Measurements from ENCODE around the gene RABGAP1L. TPM values are rescaled to one million over a fixed set of nuclear protein-coding genes. Genes with fewer than 3 reads are reported as not detected.
"Not testable (repeated sequence)": the region's sequence is repeated elsewhere in the genome, so short reads cannot be mapped to it uniquely, and the experiment has no call there.

Gene RABGAP1L
- total RNA-seq, 4 donors from 2014 or later: 42.4 to 74.5 (median 49.1) TPM

DNA sequence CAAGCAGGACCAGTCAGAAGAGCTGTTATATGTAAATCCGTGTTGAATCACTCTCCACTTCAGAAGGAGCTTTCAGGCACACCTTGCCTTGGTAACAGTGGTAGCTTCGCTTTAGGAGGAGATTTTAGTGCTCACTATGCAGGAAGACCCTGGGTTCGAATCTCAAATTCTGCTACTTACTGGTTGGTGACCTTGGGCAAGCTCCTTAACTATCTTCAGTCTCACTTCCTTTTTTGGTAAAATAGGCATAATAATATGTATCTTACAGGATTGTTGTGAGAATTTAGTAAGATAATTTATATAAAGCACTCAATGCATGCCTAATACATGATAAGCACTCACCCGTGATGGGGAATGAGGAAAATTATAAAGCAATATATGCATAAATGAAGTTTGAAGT is 241.8 kb downstream of the RABGAP1L start:
- no peak for DNase-seq (ENCODE audit: low spot score in 2 of 2)
- no peaks in the 10 kb centered on the region for H3K4me1 ChIP-seq
- peaks cover 0 to 10% (median 0%) of the 10 kb centered on the region in 3 donors for H3K36me3 ChIP-seq
- H3K9me3 ChIP-seq: no peaks in the 10 kb centered on the region
- H3K27ac ChIP-seq: no peak overlapping the region
- no peak for TF ChIP-seq POLR2A (IDR thresholded peaks at IDR 0.05)
- TF ChIP-seq, protein P1, sequence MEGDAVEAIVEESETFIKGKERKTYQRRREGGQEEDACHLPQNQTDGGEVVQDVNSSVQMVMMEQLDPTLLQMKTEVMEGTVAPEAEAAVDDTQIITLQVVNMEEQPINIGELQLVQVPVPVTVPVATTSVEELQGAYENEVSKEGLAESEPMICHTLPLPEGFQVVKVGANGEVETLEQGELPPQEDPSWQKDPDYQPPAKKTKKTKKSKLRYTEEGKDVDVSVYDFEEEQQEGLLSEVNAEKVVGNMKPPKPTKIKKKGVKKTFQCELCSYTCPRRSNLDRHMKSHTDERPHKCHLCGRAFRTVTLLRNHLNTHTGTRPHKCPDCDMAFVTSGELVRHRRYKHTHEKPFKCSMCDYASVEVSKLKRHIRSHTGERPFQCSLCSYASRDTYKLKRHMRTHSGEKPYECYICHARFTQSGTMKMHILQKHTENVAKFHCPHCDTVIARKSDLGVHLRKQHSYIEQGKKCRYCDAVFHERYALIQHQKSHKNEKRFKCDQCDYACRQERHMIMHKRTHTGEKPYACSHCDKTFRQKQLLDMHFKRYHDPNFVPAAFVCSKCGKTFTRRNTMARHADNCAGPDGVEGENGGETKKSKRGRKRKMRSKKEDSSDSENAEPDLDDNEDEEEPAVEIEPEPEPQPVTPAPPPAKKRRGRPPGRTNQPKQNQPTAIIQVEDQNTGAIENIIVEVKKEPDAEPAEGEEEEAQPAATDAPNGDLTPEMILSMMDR (IDR thresholded peaks at IDR 0.05): no peak
- no peak for TF ChIP-seq EP300 (IDR thresholded peaks at IDR 0.05)
- no peak overlapping the region for H3K4me3 ChIP-seq
- WGBS, 2 donors: 94 to 96% methylated on average over 4 of the region's 4 CpGs
- no peaks in the 10 kb centered on the region for H3K27me3 ChIP-seq

DNA sequence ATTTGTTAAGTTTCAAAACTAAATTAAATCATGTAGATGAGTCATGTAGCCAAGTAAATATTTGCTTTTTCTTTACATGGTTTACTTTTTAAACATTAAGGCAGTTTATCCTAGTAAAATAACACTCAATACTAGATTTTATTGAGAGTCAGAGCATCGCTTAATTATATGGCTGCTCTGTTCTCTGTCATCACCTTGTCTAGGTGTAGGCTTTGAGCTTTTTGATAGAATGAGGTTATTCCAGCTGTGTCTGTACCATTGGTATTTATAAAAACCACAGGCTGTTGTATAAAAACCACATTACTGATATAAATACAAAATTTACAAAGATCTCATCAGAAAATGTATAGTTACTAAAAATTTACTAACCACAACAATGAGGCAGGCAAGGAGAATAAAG is 245.9 kb downstream of the RABGAP1L start:
- Histone ChIP-seq H3K27ac (no peak overlapping the region), H3K27me3 (no peaks in the 10 kb centered on the region), H3K9me3 (no peaks in the 10 kb centered on the region), H3K4me3 (no peak overlapping the region), H3K4me1 (no peaks in the 10 kb centered on the region), H3K36me3 (peaks cover 0 to 1% (median 0%) of the 10 kb centered on the region in 3 donors)
- 91 to 100% methylated on average over 1 of the region's 1 CpG for WGBS, 2 donors
- DNase-seq (ENCODE audit: low spot score in 2 of 2): no peak
- TF ChIP-seq, protein P1 (IDR thresholded peaks at IDR 0.05): no peak
- TF ChIP-seq POLR2A (IDR thresholded peaks at IDR 0.05): no peak
- TF ChIP-seq EP300 (IDR thresholded peaks at IDR 0.05): no peak

DNA sequence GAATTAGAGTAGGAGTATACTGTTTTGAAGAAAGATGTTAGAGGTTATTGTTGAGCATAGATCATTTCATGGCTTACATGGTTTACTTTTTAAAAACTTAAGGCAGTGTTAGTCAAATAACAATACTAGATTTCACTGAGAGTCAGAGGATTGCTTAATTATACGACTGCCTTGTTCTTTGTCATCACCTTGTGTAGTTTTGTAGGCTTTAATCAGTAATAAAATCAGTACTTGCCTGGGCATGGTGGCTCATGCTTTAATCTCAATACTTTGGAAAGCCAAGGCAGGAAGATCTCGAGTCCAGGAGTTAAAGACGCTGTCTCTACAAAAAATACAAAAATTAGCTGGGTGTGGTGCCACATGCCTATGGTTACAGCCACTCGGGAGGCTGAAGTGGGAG is 247.1 kb downstream of the RABGAP1L start:
- Histone ChIP-seq H3K9me3 (peaks cover 0 to 5% (median 0%) of the 10 kb centered on the region in 4 donors), H3K27ac (no peak overlapping the region), H3K36me3 (no peaks in the 10 kb centered on the region), H3K4me3 (no peak overlapping the region), H3K4me1 (no peaks in the 10 kb centered on the region), H3K27me3 (no peaks in the 10 kb centered on the region)
- no peak for DNase-seq (ENCODE audit: low spot score in 2 of 2)
- TF ChIP-seq, protein P1 (IDR thresholded peaks at IDR 0.05): no peak
- no peak for TF ChIP-seq EP300 (IDR thresholded peaks at IDR 0.05)
- TF ChIP-seq POLR2A (IDR thresholded peaks at IDR 0.05): no peak
- WGBS, 2 donors: 79 to 95% methylated on average over 4 of the region's 4 CpGs

DNA sequence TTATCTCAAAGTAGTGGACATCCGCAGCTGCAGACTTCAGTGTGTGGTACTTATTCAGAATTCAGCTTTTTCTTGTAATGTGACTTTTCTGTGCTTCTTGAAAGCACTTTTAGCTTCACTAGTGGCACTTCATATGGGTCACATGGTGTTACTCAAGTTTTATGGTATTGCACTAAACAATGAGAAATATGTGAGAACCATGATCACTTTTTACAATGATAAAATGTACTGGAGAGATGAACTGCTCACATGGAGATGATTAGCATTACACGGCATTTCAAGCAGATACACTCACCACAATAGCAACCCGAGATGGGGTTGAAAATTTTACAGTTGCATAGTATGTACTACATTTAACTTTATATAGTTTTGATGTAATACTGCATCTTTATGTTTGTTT is 248.3 kb downstream of the RABGAP1L start:
- DNase-seq (ENCODE audit: low spot score in 2 of 2): no peak
- Histone ChIP-seq H3K36me3 (no peaks in the 10 kb centered on the region), H3K4me3 (no peak overlapping the region), H3K27me3 (no peaks in the 10 kb centered on the region), H3K4me1 (no peaks in the 10 kb centered on the region), H3K9me3 (peaks cover 0 to 5% (median 0%) of the 10 kb centered on the region in 4 donors), H3K27ac (no peak overlapping the region)
- WGBS, 2 donors: 83 to 89% methylated on average over 3 of the region's 3 CpGs
- no peak for TF ChIP-seq EP300 (IDR thresholded peaks at IDR 0.05)

DNA sequence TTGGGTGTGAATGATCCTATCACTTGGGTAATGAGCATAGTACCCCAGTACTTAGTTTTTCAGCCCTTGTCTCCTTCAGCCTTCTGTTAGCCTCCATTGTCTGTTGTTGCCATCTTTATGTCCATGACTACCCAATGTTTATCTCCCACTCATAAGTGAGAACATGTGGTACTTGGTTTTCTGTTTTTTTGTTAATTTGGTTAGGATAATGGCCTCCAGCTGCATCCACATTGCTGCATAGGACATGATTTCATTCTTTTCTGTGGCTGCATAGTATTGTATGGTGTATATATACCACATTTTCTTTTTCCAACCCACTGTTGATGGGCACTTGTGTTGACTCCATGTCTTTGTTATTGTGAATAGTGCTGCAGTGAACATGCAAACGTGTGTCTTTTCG is 248.8 kb downstream of the RABGAP1L start:
- no peaks in the 10 kb centered on the region for H3K36me3 ChIP-seq
- WGBS, 2 donors: 67 to 77% methylated on average over 2 of the region's 2 CpGs
- H3K9me3 ChIP-seq: peaks cover 0 to 5% (median 0%) of the 10 kb centered on the region in 4 donors
- no peak overlapping the region for H3K4me3 ChIP-seq
- no peak overlapping the region for H3K27ac ChIP-seq
- DNase-seq (ENCODE audit: low spot score in 2 of 2): no peak
- H3K4me1 ChIP-seq: no peaks in the 10 kb centered on the region
- no peaks in the 10 kb centered on the region for H3K27me3 ChIP-seq
- TF ChIP-seq EP300 (IDR thresholded peaks at IDR 0.05): no peak
- no peak for TF ChIP-seq POLR2A (IDR thresholded peaks at IDR 0.05)
- TF ChIP-seq, protein P1 (IDR thresholded peaks at IDR 0.05): no peak

DNA sequence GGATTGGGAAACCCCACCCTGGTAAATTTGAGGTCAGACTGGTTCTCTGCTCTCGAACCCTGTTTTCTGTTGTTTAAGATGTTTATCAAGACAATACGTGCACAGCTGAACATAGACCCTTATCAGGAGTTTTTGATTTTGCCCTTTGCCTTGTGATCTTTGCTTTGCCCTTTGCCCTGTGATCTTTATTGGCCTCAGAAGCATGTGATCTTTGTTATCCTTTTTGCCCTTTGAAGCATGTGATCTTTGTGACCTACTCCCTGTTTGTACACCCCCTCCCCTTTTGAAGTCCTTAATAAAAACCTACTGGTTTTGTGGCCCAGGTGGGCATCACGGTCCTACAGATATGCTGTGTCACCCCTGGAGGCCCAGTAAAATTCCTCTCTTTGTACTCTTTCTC is 250.5 kb downstream of the RABGAP1L start:
- not testable (repeated sequence) for H3K36me3 ChIP-seq; H3K27ac ChIP-seq; H3K9me3 ChIP-seq; DNase-seq (ENCODE audit: low spot score in 2 of 2); H3K4me1 ChIP-seq; H3K4me3 ChIP-seq; H3K27me3 ChIP-seq
- 80 to 88% methylated on average over 3 of the region's 3 CpGs for whole genome bisulfite sequencing, 2 donors
